NB4 (cell line): ENCODE data around the gene NIF3L1.

Experiments used
- DNase-seq: peaks from one replicate; pipeline ENCODE4 v3.0.0; 2010; ENCODE audit warnings: low read depth
- H3K4me3 ChIP-seq: one replicate; pipeline ENCODE4 v1.5.1; 2011; ENCODE audit warnings: mild to moderate bottlenecking, low read depth, low read length, moderate library complexity
- MYC ChIP-seq: IDR thresholded peaks from 2 replicates; pipeline ENCODE4 v1.6.1; 2011; ENCODE audit warnings: low read depth, low read length
- POLR2A ChIP-seq: IDR thresholded peaks from 2 replicates; pipeline ENCODE4 v1.6.1; 2011; ENCODE audit warnings: mild to moderate bottlenecking; ENCODE audit not compliant: insufficient read length; ENCODE audit errors: extremely low read depth
- TF ChIP-seq, protein P1 (sequence below): IDR thresholded peaks from one replicate; pipeline ENCODE4 v1.5.1; 2012; ENCODE audit warnings: low read depth, low read length
- TF ChIP-seq, protein P2 (sequence below): IDR thresholded peaks from 2 replicates; pipeline ENCODE4 v1.6.1; 2011; ENCODE audit warnings: low read depth, low read length

Gene NIF3L1

GRCh38 chr2:200845669-200846325, 43.4 kb upstream of the NIF3L1 start:
- peak; percentile 32 for DNase-seq
- TF ChIP-seq MYC (no peak), POLR2A (no peak)
- TF ChIP-seq, protein P1, sequence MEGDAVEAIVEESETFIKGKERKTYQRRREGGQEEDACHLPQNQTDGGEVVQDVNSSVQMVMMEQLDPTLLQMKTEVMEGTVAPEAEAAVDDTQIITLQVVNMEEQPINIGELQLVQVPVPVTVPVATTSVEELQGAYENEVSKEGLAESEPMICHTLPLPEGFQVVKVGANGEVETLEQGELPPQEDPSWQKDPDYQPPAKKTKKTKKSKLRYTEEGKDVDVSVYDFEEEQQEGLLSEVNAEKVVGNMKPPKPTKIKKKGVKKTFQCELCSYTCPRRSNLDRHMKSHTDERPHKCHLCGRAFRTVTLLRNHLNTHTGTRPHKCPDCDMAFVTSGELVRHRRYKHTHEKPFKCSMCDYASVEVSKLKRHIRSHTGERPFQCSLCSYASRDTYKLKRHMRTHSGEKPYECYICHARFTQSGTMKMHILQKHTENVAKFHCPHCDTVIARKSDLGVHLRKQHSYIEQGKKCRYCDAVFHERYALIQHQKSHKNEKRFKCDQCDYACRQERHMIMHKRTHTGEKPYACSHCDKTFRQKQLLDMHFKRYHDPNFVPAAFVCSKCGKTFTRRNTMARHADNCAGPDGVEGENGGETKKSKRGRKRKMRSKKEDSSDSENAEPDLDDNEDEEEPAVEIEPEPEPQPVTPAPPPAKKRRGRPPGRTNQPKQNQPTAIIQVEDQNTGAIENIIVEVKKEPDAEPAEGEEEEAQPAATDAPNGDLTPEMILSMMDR, result no peak
- TF ChIP-seq, protein P2, sequence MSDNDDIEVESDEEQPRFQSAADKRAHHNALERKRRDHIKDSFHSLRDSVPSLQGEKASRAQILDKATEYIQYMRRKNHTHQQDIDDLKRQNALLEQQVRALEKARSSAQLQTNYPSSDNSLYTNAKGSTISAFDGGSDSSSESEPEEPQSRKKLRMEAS, result no peak
- no peak overlapping the region for H3K4me3 ChIP-seq

DNA sequence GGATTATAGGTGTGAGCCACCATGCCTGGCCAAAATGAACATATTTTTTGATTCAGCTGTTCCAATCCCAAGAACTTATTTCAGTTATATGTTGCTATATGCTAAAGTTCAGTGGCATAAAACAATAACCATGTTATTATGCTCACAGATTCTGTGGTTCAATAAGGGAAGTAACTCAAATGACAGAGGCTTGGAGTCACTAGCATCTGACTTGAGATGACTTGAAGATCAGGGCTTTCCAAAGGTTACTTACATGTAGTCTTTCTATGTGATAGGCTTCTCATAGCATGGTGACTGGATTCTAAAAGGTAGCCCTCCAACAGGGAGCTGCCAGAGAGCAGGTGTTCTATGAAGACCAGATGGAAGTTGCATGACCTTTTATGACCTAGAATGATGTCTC, 41.9 kb upstream of the NIF3L1 start:
- H3K4me3 ChIP-seq, result no peak overlapping the region
- DNase-seq, result no peak
- TF ChIP-seq, protein P2, result no peak
- TF ChIP-seq MYC (no peak), POLR2A (no peak)
- TF ChIP-seq, protein P1, result no peak

DNA sequence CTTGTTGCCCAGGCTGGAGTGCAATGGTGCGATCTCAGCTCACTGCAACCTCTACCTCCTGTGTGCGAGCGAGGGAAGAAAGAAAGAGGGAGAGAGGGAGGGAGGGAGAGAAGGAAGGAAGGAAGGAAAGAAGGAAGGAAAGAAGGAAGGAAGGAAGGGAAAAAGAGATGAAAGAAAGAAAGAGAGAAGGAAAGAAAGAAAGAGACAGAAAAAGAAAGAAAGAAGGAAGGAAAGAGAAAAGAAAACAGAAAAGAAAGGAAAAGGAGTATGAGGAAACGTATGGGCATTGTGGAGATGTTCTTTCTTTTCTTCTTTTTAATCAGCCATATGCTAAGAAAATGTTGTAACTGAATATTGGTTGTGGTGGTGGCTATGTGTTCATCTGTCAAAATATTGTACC, 41.2 kb upstream of the NIF3L1 start:
- no peak for DNase-seq
- no peak overlapping the region for H3K4me3 ChIP-seq
- TF ChIP-seq MYC (no peak), POLR2A (no peak)
- TF ChIP-seq, protein P2, result no peak
- TF ChIP-seq, protein P1, result no peak

- TF ChIP-seq MYC (no peak), POLR2A (no peak)
- TF ChIP-seq, protein P1, result no peak
- TF ChIP-seq, protein P2, result no peak
- H3K4me3 ChIP-seq, result no peak overlapping the region
- DNase-seq, result no peak
These were observed 38.5 kb upstream of the NIF3L1 start for GRCh38 chr2:200850512-200851256.

- no peak overlapping the region for H3K4me3 ChIP-seq
- no peak for DNase-seq
- TF ChIP-seq MYC, result no peak
- TF ChIP-seq POLR2A, result no peak
- TF ChIP-seq, protein P2, result no peak
- TF ChIP-seq, protein P1, result no peak
These were observed 37.5 kb upstream of the NIF3L1 start for GRCh38 chr2:200851398-200852248.
